HEK293 (cell line): ENCODE data around the gene DOK6.

Experiments used
- CTCF ChIA-PET: fragments of 350-600 bp; formaldehyde crosslinking; extraction: SDS; loops from one replicate; lab custom pipeline; 2021; ENCODE audit warnings: antibody characterized with exemption; lab: Yijun Ruan, JAX
- POLR2A ChIA-PET: fragments of 300-600 bp; formaldehyde crosslinking; extraction: SDS; loops from one replicate; lab custom pipeline; 2020; ENCODE audit warnings: antibody characterized with exemption, inconsistent platforms; lab: Yijun Ruan, JAX
- H3K27ac ChIP-seq: fragments of 200-500 bp; sonication (Bioruptor generic); 2 replicates; pipeline ENCODE4 v1.5.1; 2014; ENCODE audit warnings: low read depth, low read length, control low read depth, inconsistent platforms; ENCODE audit errors: extremely low read depth
- H3K36me3 ChIP-seq, 2 experiments: fragments of 200-500 bp in 1 of 2; sonication (Bioruptor generic) in 1 of 2; 1 replicate in 1 of 2; 2 replicates in 1 of 2; pipeline ENCODE4 v1.5.1; 2014 to 2017; ENCODE audit warnings: inconsistent platforms in 2 of 2, low read length in 2 of 2; ENCODE audit not compliant: control insufficient read depth in 2 of 2, insufficient read depth in 1 of 2
- H3K4me1 ChIP-seq: fragments of 200-500 bp; sonication (Bioruptor generic); 2 replicates; pipeline ENCODE4 v1.5.1; 2014; ENCODE audit warnings: mild to moderate bottlenecking, low read length, inconsistent platforms; ENCODE audit not compliant: control insufficient read depth, insufficient read depth
- H3K4me3 ChIP-seq: 2 replicates; pipeline ENCODE4 v1.5.1; 2011; ENCODE audit warnings: low read depth, mild to moderate bottlenecking, control low read depth, low read length, moderate library complexity
- H3K9me3 ChIP-seq: fragments of 200-500 bp; sonication (Bioruptor generic); 2 replicates; pipeline ENCODE4 v1.5.1; 2014; ENCODE audit warnings: low read depth, low read length, inconsistent platforms; ENCODE audit not compliant: control insufficient read depth, insufficient read depth
- ZBTB21 ChIP-seq: fragments of 450-650 bp; formaldehyde crosslinking; IDR thresholded peaks from 2 replicates; pipeline ENCODE4 v1.5.1; 2017; ENCODE audit warnings: missing biosample characterization, missing genetic modification characterization
- ZNF121 ChIP-seq: fragments of 450-650 bp; formaldehyde crosslinking; IDR thresholded peaks from 2 replicates; pipeline ENCODE4 v1.5.1; 2016; ENCODE audit warnings: missing biosample characterization, missing genetic modification characterization
- ZNF140 ChIP-seq: fragments of 450-650 bp; formaldehyde crosslinking; IDR thresholded peaks from 2 replicates; pipeline ENCODE4 v1.5.1; 2016; ENCODE audit warnings: missing biosample characterization, missing genetic modification characterization
- ZNF169 ChIP-seq: fragments of 450-650 bp; formaldehyde crosslinking; IDR thresholded peaks from 2 replicates; pipeline ENCODE4 v1.5.1; 2016; ENCODE audit warnings: missing biosample characterization, missing genetic modification characterization
- ZNF223 ChIP-seq: fragments of 450-650 bp; formaldehyde crosslinking; IDR thresholded peaks from 2 replicates; pipeline ENCODE4 v1.5.1; 2016; ENCODE audit warnings: missing biosample characterization, missing genetic modification characterization
- ZNF23 ChIP-seq: fragments of 450-650 bp; formaldehyde crosslinking; IDR thresholded peaks from 2 replicates; pipeline ENCODE4 v1.5.1; 2016; ENCODE audit warnings: missing biosample characterization, missing genetic modification characterization, borderline replicate concordance
- ZNF248 ChIP-seq: fragments of 450-650 bp; formaldehyde crosslinking; IDR thresholded peaks from 2 replicates; pipeline ENCODE4 v1.5.1; 2017; ENCODE audit warnings: missing biosample characterization, missing genetic modification characterization
- ZNF350 ChIP-seq: fragments of 450-650 bp; formaldehyde crosslinking; IDR thresholded peaks from 2 replicates; pipeline ENCODE4 v1.5.0; 2017; ENCODE audit warnings: missing biosample characterization, mild to moderate bottlenecking, missing genetic modification characterization
- ZNF37A ChIP-seq: fragments of 450-650 bp; IDR thresholded peaks from 2 replicates; pipeline ENCODE4 v1.5.1; 2018; ENCODE audit warnings: missing biosample characterization, missing genetic modification characterization
- ZNF416 ChIP-seq: fragments of 450-650 bp; formaldehyde crosslinking; IDR thresholded peaks from 2 replicates; pipeline ENCODE4 v1.5.1; 2016; ENCODE audit warnings: missing biosample characterization, missing genetic modification characterization
- ZNF433 ChIP-seq: fragments of 450-650 bp; formaldehyde crosslinking; IDR thresholded peaks from 2 replicates; pipeline ENCODE4 v1.5.1; 2016; ENCODE audit warnings: missing biosample characterization, missing genetic modification characterization, low read depth
- ZNF473 ChIP-seq: fragments of 450-650 bp; formaldehyde crosslinking; IDR thresholded peaks from 2 replicates; pipeline ENCODE4 v1.5.1; 2017; ENCODE audit warnings: missing biosample characterization, missing genetic modification characterization
- ZNF48 ChIP-seq: fragments of 450-650 bp; formaldehyde crosslinking; IDR thresholded peaks from 2 replicates; pipeline ENCODE4 v1.5.1; 2016; ENCODE audit warnings: missing biosample characterization, missing genetic modification characterization
- ZNF514 ChIP-seq: fragments of 450-650 bp; formaldehyde crosslinking; IDR thresholded peaks from 2 replicates; pipeline ENCODE4 v1.5.1; 2016; ENCODE audit warnings: missing biosample characterization, missing genetic modification characterization
- ZNF521 ChIP-seq: fragments of 450-650 bp; formaldehyde crosslinking; IDR thresholded peaks from 2 replicates; pipeline ENCODE4 v1.5.1; 2017; ENCODE audit warnings: missing biosample characterization, mild to moderate bottlenecking, missing genetic modification characterization
- ZNF596 ChIP-seq: fragments of 450-650 bp; IDR thresholded peaks from 2 replicates; pipeline ENCODE4 v1.5.0; 2018; ENCODE audit warnings: missing biosample characterization, mild to moderate bottlenecking, missing genetic modification characterization, moderate library complexity
- ZNF610 ChIP-seq: fragments of 450-650 bp; formaldehyde crosslinking; IDR thresholded peaks from 2 replicates; pipeline ENCODE4 v1.5.1; 2016; ENCODE audit warnings: missing biosample characterization, missing genetic modification characterization, borderline replicate concordance
- ZNF645 ChIP-seq: fragments of 450-650 bp; formaldehyde crosslinking; IDR thresholded peaks from 2 replicates; pipeline ENCODE4; 2016; ENCODE audit warnings: missing biosample characterization, missing genetic modification characterization
- ZNF658 ChIP-seq: fragments of 450-650 bp; formaldehyde crosslinking; IDR thresholded peaks from 2 replicates; pipeline ENCODE4; 2016; ENCODE audit warnings: missing biosample characterization, missing genetic modification characterization
- ZSCAN16 ChIP-seq: fragments of 450-650 bp; formaldehyde crosslinking; IDR thresholded peaks from 2 replicates; pipeline ENCODE4 v1.5.1; 2016; ENCODE audit warnings: missing biosample characterization, missing genetic modification characterization
- TF ChIP-seq, protein P1 (sequence below): fragments of 450-650 bp; formaldehyde crosslinking; IDR thresholded peaks from 2 replicates; pipeline ENCODE4 v1.5.1; 2016; ENCODE audit warnings: missing biosample characterization, missing genetic modification characterization, borderline replicate concordance
- TF ChIP-seq, protein P2 (sequence below): fragments of 450-650 bp; formaldehyde crosslinking; optimal IDR thresholded peaks from 2 replicates; pipeline ENCODE3; 2016; ENCODE audit warnings: missing biosample characterization, mild to moderate bottlenecking, missing genetic modification characterization
- TF ChIP-seq, protein P3 (sequence below): fragments of 450-650 bp; formaldehyde crosslinking; IDR thresholded peaks from 2 replicates; pipeline ENCODE4 v1.5.1; 2017; ENCODE audit warnings: missing biosample characterization, missing genetic modification characterization
- TF ChIP-seq, protein P4 (sequence below): fragments of 450-650 bp; formaldehyde crosslinking; IDR thresholded peaks from 2 replicates; pipeline ENCODE4 v1.5.1; 2016; ENCODE audit warnings: missing biosample characterization, missing genetic modification characterization, low read depth

The DOK6 gene

DNA sequence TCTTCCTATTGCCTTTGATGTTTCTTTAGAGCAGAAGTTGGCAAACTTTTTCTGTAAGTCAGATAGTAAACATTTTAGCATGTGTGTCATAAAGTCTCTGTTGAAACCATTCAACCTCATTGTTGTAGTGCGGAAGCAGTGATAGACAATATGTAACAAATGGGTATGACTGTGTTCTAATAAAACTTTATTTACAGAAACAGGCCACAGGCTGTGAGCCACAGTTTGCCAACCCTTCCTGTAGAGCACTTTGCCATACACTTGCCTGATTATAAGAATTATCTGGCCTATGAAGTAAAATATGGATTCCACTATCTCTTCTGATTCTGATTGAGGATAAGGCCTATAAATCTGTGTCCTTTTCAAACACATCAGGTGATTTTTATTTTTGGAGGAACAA, 237.4 kb downstream of the DOK6 start (continued):
- TF ChIP-seq ZNF658 (tag by site-specific recombination) (no peak), ZNF140 (tag by site-specific recombination) (no peak), ZNF521 (no peak)
- TF ChIP-seq, all 188 proteins: peak for 0

GRCh38 chr18:69647702-69648101, 247.0 kb downstream of the DOK6 start:
- no peaks in the 10 kb centered on the region for H3K4me1 ChIP-seq
- ChIA-PET POLR2A (no interaction called here), CTCF (no interaction called here)
- H3K9me3 ChIP-seq = no peaks in the 10 kb centered on the region
- no peak overlapping the region for H3K27ac ChIP-seq
- no peaks in the 10 kb centered on the region for H3K36me3 ChIP-seq
- no peak for TF ChIP-seq ZNF223
- no peak for TF ChIP-seq ZNF645 (tag by site-specific recombination)
- no peak for TF ChIP-seq ZNF473 (tag by site-specific recombination)
- no peak for TF ChIP-seq ZNF610 (tag by site-specific recombination)
- TF ChIP-seq ZNF48 (tag by site-specific recombination) = no peak
- no peak for TF ChIP-seq ZSCAN16
- TF ChIP-seq, protein P1, sequence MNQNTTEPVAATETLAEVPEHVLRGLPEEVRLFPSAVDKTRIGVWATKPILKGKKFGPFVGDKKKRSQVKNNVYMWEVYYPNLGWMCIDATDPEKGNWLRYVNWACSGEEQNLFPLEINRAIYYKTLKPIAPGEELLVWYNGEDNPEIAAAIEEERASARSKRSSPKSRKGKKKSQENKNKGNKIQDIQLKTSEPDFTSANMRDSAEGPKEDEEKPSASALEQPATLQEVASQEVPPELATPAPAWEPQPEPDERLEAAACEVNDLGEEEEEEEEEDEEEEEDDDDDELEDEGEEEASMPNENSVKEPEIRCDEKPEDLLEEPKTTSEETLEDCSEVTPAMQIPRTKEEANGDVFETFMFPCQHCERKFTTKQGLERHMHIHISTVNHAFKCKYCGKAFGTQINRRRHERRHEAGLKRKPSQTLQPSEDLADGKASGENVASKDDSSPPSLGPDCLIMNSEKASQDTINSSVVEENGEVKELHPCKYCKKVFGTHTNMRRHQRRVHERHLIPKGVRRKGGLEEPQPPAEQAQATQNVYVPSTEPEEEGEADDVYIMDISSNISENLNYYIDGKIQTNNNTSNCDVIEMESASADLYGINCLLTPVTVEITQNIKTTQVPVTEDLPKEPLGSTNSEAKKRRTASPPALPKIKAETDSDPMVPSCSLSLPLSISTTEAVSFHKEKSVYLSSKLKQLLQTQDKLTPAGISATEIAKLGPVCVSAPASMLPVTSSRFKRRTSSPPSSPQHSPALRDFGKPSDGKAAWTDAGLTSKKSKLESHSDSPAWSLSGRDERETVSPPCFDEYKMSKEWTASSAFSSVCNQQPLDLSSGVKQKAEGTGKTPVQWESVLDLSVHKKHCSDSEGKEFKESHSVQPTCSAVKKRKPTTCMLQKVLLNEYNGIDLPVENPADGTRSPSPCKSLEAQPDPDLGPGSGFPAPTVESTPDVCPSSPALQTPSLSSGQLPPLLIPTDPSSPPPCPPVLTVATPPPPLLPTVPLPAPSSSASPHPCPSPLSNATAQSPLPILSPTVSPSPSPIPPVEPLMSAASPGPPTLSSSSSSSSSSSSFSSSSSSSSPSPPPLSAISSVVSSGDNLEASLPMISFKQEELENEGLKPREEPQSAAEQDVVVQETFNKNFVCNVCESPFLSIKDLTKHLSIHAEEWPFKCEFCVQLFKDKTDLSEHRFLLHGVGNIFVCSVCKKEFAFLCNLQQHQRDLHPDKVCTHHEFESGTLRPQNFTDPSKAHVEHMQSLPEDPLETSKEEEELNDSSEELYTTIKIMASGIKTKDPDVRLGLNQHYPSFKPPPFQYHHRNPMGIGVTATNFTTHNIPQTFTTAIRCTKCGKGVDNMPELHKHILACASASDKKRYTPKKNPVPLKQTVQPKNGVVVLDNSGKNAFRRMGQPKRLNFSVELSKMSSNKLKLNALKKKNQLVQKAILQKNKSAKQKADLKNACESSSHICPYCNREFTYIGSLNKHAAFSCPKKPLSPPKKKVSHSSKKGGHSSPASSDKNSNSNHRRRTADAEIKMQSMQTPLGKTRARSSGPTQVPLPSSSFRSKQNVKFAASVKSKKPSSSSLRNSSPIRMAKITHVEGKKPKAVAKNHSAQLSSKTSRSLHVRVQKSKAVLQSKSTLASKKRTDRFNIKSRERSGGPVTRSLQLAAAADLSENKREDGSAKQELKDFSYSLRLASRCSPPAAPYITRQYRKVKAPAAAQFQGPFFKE (tag by site-specific recombination) = no peak
- no peak for TF ChIP-seq ZNF596
- TF ChIP-seq ZNF169 (tag by site-specific recombination) = no peak
- TF ChIP-seq ZNF416 (tag by site-specific recombination) = no peak
- TF ChIP-seq ZNF121 (tag by site-specific recombination) = no peak
- TF ChIP-seq, protein P2, sequence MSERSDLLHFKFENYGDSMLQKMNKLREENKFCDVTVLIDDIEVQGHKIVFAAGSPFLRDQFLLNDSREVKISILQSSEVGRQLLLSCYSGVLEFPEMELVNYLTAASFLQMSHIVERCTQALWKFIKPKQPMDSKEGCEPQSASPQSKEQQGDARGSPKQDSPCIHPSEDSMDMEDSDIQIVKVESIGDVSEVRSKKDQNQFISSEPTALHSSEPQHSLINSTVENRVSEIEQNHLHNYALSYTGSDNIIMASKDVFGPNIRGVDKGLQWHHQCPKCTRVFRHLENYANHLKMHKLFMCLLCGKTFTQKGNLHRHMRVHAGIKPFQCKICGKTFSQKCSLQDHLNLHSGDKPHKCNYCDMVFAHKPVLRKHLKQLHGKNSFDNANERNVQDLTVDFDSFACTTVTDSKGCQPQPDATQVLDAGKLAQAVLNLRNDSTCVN (tag by site-specific recombination) = no peak
- H3K4me3 ChIP-seq = no peak overlapping the region

- H3K4me1 ChIP-seq = no peaks in the 10 kb centered on the region
- ChIA-PET POLR2A (no interaction called here), CTCF (no interaction called here)
- TF ChIP-seq ZNF350 (tag by site-specific recombination) (no peak), ZNF23 (tag by site-specific recombination) (no peak), ZNF37A (tag by site-specific recombination) (no peak), ZNF514 (no peak), ZNF248 (tag by site-specific recombination) (no peak), ZBTB21 (tag by site-specific recombination) (no peak), ZNF433 (tag by site-specific recombination) (no peak)
- TF ChIP-seq, protein P3, sequence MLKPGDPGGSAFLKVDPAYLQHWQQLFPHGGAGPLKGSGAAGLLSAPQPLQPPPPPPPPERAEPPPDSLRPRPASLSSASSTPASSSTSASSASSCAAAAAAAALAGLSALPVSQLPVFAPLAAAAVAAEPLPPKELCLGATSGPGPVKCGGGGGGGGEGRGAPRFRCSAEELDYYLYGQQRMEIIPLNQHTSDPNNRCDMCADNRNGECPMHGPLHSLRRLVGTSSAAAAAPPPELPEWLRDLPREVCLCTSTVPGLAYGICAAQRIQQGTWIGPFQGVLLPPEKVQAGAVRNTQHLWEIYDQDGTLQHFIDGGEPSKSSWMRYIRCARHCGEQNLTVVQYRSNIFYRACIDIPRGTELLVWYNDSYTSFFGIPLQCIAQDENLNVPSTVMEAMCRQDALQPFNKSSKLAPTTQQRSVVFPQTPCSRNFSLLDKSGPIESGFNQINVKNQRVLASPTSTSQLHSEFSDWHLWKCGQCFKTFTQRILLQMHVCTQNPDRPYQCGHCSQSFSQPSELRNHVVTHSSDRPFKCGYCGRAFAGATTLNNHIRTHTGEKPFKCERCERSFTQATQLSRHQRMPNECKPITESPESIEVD (tag by site-specific recombination) = no peak
- TF ChIP-seq, protein P4, sequence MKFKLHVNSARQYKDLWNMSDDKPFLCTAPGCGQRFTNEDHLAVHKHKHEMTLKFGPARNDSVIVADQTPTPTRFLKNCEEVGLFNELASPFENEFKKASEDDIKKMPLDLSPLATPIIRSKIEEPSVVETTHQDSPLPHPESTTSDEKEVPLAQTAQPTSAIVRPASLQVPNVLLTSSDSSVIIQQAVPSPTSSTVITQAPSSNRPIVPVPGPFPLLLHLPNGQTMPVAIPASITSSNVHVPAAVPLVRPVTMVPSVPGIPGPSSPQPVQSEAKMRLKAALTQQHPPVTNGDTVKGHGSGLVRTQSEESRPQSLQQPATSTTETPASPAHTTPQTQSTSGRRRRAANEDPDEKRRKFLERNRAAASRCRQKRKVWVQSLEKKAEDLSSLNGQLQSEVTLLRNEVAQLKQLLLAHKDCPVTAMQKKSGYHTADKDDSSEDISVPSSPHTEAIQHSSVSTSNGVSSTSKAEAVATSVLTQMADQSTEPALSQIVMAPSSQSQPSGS = no peak
- H3K27ac ChIP-seq = no peak overlapping the region
- no peak overlapping the region for H3K4me3 ChIP-seq
- no peaks in the 10 kb centered on the region for H3K9me3 ChIP-seq
- H3K36me3 ChIP-seq = no peaks in the 10 kb centered on the region
Measured at GRCh38 chr18:69648486-69648885, 247.8 kb downstream of the DOK6 start.
